Activated naive CD8-positive, alpha-beta T cell treated with anti-CD3 and anti-CD28 coated beads, Interleukin-2, amount 50 U/mL, for 16 hours (primary cell): ENCODE measurements around the gene TMA7.
A peak's percentile ranks its signal among the peaks of the same experiment; 100 is the strongest.
"Not testable (repeated sequence)": the region's sequence is repeated elsewhere in the genome, so short reads cannot be mapped to it uniquely, and the experiment has no call there.

Experiments used
- DNase-seq: peaks from one replicate; pipeline ENCODE4 v3.0.0-alpha.2; 2020; ENCODE audit warnings: low read depth, low spot score

The TMA7 gene

GRCh38 chr3:48467473-48468267, 27.6 kb downstream of the TMA7 start:
- DNase-seq = no peak

GRCh38 chr3:48468329-48468731, 28.3 kb downstream of the TMA7 start:
- DNase-seq = no peak

- no peak for DNase-seq
Observed at GRCh38 chr3:48469046-48469915, 29.2 kb downstream of the TMA7 start.

- no peak for DNase-seq
Observed at GRCh38 chr3:48470286-48470685, 30.2 kb downstream of the TMA7 start.

- no peak for DNase-seq
Observed at GRCh38 chr3:48472673-48472922, 32.5 kb downstream of the TMA7 start.

GRCh38 chr3:48472923-48473616, 33.0 kb downstream of the TMA7 start:
- peak; percentile 90 for DNase-seq

- DNase-seq = no peak
Observed at GRCh38 chr3:48473617-48473952, 33.5 kb downstream of the TMA7 start.

GRCh38 chr3:48474031-48474430, 34.0 kb downstream of the TMA7 start:
- not testable (repeated sequence) for DNase-seq

- no peak for DNase-seq
Observed at GRCh38 chr3:48474619-48475018, 34.6 kb downstream of the TMA7 start.

GRCh38 chr3:48475188-48475587, 35.1 kb downstream of the TMA7 start:
- no peak for DNase-seq

- no peak for DNase-seq
Observed at GRCh38 chr3:48476426-48477053, 36.5 kb downstream of the TMA7 start.

GRCh38 chr3:48477959-48478520, 38.0 kb downstream of the TMA7 start:
- DNase-seq = no peak

GRCh38 chr3:48478626-48479555, 38.8 kb downstream of the TMA7 start:
- no peak for DNase-seq

GRCh38 chr3:48480891-48481290, 40.8 kb downstream of the TMA7 start:
- not testable (repeated sequence) for DNase-seq

- DNase-seq = not testable (repeated sequence)
Observed at GRCh38 chr3:48482822-48483221, 42.8 kb downstream of the TMA7 start.

GRCh38 chr3:48486952-48487351, 46.9 kb downstream of the TMA7 start:
- no peak for DNase-seq

- no peak for DNase-seq
Observed at GRCh38 chr3:48492461-48493202, 52.6 kb downstream of the TMA7 start.

GRCh38 chr3:48493203-48493501, 53.1 kb downstream of the TMA7 start:
- DNase-seq = no peak
